Body of pancreas (tissue), 4 donors: ENCODE measurements around the gene RBM19.

Source experiments
- POLR2A ChIP-seq, 3 donors: fragments of 450-650 bp; IDR thresholded peaks; one replicate each; pipeline ENCODE4 v1.6.1; 2016; ENCODE audit warnings: antibody characterized with exemption in 3 of 3, mild to moderate bottlenecking in 2 of 3
- TF ChIP-seq, protein P1 (sequence below), 7 experiments: fragments of 450-650 bp in 4 of 7; fragments of 200-600 bp in 3 of 7; sonication (generic) in 3 of 7; IDR thresholded peaks; one replicate each; pipeline ENCODE4 v1.5.1; 2016 to 2019; ENCODE audit warnings: antibody characterized with exemption in 7 of 7

DNA sequence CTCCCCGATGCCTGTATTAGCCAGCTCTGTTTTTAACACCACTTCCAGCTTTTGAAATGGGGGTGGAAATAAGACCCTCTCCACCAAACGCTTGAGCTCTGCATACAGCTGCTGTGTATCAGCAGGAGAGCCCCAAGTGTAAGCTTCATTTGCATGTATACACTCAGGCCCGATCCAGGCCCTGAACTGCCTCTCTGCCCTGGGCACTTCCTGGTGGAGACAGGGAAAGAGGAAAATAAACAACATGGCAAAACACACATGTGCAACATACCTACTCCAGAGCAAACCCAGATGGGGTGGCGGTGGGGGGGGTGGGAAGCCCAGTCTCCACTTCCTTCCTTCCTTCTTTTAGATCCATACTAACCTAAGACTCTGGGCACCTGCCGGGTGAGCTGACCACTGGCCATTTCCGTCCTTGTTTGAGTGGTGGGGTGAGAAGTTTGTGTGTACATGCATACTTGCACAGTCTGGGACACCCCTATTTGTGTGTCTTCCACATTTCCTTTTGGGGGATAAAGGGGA, 55.3 kb downstream of the RBM19 start:
- TF ChIP-seq, protein P1, sequence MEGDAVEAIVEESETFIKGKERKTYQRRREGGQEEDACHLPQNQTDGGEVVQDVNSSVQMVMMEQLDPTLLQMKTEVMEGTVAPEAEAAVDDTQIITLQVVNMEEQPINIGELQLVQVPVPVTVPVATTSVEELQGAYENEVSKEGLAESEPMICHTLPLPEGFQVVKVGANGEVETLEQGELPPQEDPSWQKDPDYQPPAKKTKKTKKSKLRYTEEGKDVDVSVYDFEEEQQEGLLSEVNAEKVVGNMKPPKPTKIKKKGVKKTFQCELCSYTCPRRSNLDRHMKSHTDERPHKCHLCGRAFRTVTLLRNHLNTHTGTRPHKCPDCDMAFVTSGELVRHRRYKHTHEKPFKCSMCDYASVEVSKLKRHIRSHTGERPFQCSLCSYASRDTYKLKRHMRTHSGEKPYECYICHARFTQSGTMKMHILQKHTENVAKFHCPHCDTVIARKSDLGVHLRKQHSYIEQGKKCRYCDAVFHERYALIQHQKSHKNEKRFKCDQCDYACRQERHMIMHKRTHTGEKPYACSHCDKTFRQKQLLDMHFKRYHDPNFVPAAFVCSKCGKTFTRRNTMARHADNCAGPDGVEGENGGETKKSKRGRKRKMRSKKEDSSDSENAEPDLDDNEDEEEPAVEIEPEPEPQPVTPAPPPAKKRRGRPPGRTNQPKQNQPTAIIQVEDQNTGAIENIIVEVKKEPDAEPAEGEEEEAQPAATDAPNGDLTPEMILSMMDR (IDR thresholded peaks at IDR 0.05), result no peak
- no peak for TF ChIP-seq POLR2A (IDR thresholded peaks at IDR 0.05)
